Epithelial cell of esophagus (primary cell): ENCODE data around the gene PLB1.
A peak's percentile ranks its signal among the peaks of the same experiment; 100 is the strongest.

Source experiments
- DNase-seq: peaks from one replicate; pipeline ENCODE4 v3.0.0; 2010; ENCODE audit warnings: low read depth
- H3K4me3 ChIP-seq: 2 replicates; pipeline ENCODE4 v1.5.1; 2011; ENCODE audit warnings: mild to moderate bottlenecking, low read length, control low read depth
- CTCF ChIP-seq: IDR thresholded peaks from 2 replicates; pipeline ENCODE4 v1.5.1; 2011; ENCODE audit warnings: low read depth, mild to moderate bottlenecking, low read length, control low read depth, inconsistent platforms; ENCODE audit not compliant: insufficient read depth; ENCODE audit errors: missing control alignments

Gene PLB1

GRCh38 chr2:28619213-28620196 is 123.6 kb downstream of the PLB1 start:
- no peak for DNase-seq
- H3K4me3 ChIP-seq: no peak overlapping the region
- TF ChIP-seq CTCF: no peak

- no peak overlapping the region for H3K4me3 ChIP-seq
- DNase-seq: no peak
These were observed 124.5 kb downstream of the PLB1 start for GRCh38 chr2:28620291-28620793.

GRCh38 chr2:28620801-28621171 is 124.9 kb downstream of the PLB1 start:
- TF ChIP-seq CTCF: no peak
- no peak for DNase-seq
- no peak overlapping the region for H3K4me3 ChIP-seq

More at GRCh38 chr2:28620291-28620793, 124.5 kb downstream of the PLB1 start:
- TF ChIP-seq CTCF: no peak

DNA sequence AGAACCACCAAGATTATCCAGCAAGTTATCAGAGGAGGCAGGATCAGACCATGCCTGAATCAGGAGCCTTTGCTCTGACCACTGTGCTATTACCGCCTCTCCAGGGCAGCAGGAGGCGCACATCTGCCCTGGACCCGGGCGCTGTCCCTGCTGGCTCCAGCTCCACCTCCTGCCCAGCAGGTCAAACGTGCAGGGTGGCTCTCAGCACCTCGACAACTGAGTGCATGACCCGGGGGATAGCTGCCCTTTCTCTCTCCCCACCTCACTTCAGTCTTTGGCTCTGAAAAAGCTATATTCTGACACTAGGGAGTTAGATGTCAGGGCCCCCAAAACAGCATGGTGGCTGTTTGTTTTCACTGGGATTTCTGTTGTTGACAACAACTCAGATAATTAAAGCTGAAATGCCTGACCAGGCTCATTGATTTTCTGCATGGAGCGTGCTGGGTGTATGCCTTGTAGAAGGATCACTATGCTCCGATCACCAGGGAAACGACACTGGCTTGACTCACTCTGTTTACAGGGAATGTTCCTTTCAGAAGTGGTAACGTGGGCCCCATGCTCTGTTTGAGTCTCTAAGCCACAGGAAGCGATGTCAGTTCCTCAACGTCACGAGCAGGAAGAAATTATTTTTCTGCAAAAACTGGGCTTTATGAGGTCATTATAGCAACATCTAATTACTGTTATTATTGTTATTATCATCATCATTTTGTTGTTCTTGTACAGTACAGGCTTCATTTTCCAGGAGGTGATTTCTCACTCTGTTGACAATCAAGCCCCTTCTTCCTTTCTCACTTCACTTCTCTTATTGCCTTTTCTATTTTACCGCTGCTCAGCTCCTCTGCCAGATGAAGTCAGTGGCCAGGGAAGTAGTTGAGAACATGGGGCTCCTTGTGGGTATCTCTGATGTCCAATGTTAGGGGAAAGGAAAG is 125.6 kb downstream of the PLB1 start:
- H3K4me3 ChIP-seq: no peak overlapping the region
- TF ChIP-seq CTCF: peak; percentile 22
- DNase-seq: peak; percentile 94

- no peak for DNase-seq
- TF ChIP-seq CTCF: no peak
- no peak overlapping the region for H3K4me3 ChIP-seq
These were observed 126.2 kb downstream of the PLB1 start for GRCh38 chr2:28622101-28622499.

DNA sequence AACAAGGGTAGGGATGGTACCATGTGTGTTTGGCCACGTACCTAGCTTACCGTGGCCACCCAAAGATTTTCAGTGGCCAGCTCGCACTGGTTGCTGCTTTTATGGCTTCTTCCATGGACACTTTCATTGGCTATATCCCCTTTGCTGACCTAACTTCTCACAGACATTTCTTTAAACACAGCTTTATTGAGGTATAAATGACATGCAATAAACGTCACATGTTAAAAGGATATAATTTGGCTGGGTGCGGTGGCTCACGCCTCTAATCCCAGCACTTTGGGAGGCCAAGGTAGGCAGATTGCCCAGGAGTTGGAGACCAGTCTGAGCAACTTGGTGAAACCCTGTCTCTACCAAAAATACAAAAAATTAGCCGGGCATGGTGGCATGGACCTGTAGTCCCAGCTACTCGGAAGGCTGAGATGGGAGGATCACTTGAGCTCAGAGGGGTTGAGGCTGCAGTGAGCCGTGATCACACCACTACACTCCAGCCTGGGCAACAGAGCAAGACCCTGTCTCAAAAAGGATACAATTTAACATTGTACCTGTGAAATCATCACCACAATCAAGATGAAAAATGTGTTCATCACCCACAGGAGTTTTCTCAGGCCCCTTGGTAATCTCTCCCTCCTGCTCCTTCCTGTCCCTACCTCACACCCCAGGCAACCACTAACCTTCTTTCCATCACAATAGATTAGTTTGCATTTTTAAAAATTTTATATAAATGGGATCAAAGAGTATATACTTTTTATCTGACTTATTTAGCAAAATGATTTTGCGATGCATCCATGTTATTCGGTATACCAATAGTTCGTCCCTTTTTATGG is 127.9 kb downstream of the PLB1 start:
- no peak for DNase-seq
- no peak overlapping the region for H3K4me3 ChIP-seq
- TF ChIP-seq CTCF: no peak
